ENCODE data around the gene TMEM150C.

The TMEM150C gene

DNA sequence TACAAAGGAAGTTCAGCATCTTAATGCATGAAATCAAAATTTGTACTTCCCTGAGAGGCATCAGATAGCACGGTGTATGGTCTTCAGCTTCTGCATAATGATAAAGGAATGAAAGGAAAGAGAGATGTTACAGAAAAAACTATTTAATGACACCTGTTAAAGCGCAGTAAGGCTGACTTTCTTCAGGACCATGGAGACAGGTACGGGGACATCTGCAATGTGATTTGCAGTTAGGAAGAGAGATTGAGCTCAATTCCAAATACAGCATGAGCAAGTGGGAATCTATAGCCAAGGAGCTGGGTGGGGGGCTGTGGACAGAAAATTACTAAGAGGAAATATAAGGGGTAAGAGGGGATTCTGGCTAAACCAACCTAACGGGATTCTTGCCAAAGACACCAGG is 39.3 kb downstream of the TMEM150C start:
- H3K27ac ChIP-seq: no peak overlapping the region
- no peak overlapping the region for H3K4me3 ChIP-seq

DNA sequence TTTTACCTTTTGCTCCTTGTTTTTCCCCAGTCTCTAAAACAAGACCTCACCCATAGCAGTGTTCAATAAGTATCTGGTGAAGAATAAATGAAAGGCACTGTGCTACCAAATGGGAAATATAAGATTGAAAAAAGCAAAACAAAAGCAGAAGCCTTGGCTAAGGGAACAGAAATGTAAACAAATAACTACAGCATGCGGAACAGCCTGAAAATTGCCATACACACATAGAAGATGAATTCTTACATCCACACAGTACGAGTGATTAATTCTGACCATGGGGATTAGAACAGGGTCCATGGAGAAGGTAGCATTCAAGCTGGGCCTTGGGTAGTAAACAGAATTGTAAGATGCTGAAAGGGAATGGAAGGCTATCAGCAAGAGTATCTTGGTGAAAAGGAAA is 40.5 kb downstream of the TMEM150C start:
- no peak overlapping the region for H3K4me3 ChIP-seq
- H3K27ac ChIP-seq: no peak overlapping the region

DNA sequence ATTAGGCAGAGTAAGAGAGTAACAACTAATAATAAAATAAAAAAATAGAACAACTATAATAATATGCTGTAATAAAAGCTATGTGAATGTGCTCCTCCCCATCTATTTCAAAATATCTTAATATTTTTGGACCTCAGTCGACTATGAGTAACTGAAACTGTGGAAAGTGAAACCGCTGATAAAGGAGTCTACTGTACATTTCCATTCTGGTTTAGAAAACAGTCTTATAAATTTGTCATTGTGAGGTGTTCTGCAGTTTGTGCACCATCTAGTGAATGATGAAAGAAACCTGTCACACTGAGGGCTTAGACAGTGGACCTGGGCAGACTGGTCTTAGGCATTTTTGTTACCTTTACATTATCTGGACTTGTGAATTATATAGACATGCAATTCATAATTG is 42.0 kb downstream of the TMEM150C start:
- no peak overlapping the region for H3K27ac ChIP-seq
- H3K4me3 ChIP-seq: no peak overlapping the region

DNA sequence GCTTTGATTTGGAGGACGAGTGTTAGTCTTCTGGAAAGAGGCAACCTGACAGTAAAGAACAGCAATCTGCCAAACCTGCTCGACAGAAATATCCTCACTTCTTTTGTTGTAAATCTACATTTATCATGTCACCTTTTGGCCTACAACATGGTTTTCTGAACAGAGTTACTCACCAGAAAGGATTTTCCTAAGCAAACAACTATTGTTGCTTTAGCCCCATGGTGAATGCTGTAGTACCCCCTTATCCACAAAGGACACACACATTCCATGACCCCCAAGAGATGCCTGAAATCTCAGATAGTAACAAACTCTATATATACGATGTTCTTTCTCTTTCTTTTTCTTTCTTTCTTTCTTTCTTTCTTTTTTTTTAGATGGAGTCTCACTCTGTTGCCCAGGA is 42.7 kb downstream of the TMEM150C start:
- Histone ChIP-seq H3K4me3 (no peak overlapping the region), H3K27ac (no peak overlapping the region)

DNA sequence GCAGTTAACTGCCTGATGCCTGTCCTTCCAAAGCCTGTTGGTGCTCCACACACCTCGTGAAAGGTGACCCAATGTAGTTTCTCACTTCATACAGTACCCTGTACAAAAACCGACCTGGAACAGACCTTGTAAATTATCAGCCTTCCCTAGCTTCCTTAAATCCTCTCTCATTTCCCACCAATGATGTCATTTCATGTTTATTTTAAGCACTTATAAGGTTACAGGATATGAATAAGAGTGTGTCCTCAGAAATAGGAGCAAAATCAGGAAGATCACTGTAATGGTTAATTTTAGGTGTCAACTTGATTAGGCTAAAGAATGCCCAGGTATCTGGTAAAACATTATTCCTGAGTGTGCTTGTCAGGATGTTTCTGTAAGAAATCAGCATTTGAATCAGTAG is 44.7 kb downstream of the TMEM150C start:
- Histone ChIP-seq H3K27ac (no peak overlapping the region), H3K4me3 (no peak overlapping the region)

DNA sequence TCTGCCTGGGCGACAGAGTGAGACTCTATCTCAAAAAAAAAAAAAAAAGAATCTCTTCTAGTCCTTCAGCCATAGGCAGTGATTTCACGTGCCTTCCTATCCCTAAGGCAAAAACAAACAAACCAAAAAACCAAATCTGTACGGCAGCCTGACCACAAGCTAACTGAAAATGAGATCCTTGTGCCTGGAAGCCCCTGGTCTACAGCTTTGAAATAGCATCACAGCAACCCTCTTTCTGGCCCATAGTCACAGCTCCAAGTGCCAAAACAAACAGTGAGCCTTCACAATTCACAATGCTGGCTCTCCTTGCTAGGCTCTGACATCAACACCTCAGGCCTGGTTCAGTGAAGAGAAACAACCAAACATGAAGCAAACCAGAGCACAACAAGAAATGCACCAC is 46.1 kb downstream of the TMEM150C start:
- peak overlapping the region in 1 of 21 experiments; percentile 36 for H3K27ac ChIP-seq
- no peak overlapping the region for H3K4me3 ChIP-seq

DNA sequence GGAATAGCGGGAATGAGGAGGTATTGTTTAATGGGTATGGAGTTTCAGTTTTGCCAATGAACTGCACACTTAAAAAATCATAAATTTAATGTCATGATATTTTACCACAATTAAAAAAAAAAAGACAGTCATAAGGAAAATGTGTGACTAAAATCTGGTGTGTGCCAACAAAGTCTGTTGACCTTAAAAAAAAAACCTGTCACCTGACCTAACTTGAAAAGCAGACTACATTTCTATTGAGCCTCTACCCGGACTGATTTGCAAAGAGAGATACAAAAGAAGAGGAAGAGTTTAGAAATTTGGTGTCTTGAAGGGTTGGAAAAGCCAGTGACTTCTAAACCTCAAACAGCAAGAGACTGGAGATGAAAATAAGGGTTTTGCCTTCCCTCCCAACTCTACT is 48.4 kb downstream of the TMEM150C start:
- Histone ChIP-seq H3K27ac (no peak overlapping the region), H3K4me3 (no peak overlapping the region)

DNA sequence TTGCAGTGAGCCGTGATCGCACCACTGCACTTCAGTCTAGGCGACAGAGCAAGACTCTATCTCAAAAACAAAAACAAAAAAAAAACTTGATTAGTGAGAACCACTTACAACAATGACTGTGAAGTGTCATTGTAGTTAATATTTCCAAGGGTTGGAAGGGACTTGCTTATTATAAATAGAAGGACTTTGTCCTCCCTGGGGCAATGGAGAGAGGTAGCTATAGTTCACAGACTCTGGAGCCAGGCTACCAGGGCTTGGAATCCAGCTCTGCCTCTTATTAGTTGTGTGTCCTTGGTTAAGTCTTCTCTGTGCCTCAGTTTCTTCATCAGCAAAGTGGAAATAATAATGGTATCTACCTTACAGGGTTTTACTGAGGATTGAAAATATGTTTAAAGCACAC is 51.6 kb downstream of the TMEM150C start:
- no peak overlapping the region for H3K27ac ChIP-seq
- H3K4me3 ChIP-seq: no peak overlapping the region

DNA sequence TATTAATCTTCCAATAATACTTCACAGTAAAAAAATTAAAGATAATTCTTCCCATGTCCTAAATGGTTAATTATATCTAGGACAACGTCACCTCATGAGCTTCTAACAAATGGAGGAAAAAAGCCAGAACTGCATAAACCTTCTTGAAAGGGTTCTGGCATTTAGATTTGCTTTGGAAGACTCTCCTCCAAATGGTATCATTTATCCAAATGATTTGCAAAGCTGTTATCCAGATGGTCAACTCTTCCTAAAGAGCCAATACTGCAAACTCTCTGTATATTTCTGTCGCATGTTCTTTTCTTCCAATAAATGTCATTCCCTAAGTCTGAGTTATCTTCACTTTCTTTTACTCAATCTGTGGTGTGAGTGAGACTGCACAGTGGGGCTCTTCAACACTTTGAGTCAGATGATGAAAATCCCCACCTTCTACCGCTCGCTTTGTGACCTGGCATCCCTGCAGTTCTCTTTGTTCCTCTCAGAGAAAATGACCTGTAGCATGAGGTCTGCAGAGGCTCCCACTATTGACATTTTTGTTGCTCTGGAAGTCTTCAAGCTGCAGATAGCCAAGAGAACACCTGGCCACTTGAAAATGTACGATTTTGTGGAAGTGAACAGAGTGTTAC is 52.9 kb downstream of the TMEM150C start:
- Histone ChIP-seq H3K27ac (no peak overlapping the region), H3K4me3 (no peak overlapping the region)

DNA sequence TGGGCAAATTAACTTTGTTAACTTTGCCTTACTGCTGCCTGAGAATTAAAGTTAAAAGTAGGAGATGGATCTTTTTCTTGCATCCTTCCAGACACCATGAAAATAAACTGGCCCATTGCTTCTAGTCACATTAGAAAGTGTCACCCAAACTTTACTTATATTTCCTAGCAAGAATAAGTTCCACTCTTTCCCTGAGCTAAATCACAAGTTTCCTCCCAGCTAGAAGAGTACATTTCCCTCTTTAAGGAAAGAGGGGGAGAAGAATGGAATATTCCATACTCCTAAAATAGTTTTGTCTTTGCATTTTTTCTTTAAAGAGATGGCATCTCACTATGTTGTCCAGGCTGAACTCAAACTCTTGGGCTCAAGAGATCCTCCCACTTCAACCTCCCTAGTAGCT is 53.8 kb downstream of the TMEM150C start:
- H3K27ac ChIP-seq: no peak overlapping the region
- no peak overlapping the region for H3K4me3 ChIP-seq

DNA sequence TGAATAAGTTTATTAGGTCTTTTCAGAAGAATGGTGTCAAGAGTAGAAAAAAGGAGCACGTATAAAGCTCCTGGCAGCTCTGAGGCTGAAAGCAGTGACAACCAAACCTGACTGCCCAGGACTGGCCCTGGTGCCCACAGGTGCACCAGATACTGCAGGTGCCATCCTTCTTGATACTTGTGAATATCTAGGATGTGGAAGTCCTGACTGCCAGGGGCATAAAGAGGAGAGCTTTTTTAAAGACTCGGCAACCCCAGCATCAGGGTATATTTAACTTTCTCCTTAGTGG is 60.7 kb downstream of the TMEM150C start:
- Histone ChIP-seq H3K27ac (no peak overlapping the region), H3K4me3 (no peak overlapping the region)

DNA sequence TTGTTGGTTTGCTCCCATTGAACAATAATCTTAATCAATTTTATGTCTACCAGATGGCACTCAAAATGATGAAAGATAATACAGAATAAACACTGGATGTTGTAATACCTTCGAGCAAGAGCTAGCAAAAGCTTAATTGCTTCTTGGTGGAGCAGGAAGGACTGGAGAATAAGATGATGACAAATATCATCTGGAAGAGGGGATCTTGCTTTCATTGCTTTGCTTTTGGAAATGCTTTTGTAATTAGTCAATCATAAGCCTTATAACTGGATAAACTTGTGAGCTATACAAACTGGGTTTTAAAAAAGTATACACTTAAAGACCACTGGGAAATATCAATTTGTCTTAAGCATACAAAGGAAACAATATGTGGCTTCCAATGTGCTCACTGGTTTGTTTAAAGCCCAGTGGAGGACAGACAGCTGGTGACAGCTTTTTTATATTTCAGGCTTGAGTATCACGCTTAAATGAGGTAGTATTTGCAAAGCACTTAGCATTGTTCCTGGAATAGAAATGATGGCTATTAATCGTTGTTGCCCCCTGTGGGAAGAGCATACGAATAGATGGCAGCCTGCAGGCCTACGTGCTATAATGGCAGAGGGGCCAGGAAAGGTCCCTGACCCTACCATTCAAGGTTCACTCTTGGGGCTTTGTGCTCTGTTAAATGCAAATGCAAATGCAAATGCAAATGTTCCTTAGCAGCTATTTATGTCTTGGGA is 61.2 kb downstream of the TMEM150C start:
- H3K27ac ChIP-seq: no peak overlapping the region
- H3K4me3 ChIP-seq: no peak overlapping the region

DNA sequence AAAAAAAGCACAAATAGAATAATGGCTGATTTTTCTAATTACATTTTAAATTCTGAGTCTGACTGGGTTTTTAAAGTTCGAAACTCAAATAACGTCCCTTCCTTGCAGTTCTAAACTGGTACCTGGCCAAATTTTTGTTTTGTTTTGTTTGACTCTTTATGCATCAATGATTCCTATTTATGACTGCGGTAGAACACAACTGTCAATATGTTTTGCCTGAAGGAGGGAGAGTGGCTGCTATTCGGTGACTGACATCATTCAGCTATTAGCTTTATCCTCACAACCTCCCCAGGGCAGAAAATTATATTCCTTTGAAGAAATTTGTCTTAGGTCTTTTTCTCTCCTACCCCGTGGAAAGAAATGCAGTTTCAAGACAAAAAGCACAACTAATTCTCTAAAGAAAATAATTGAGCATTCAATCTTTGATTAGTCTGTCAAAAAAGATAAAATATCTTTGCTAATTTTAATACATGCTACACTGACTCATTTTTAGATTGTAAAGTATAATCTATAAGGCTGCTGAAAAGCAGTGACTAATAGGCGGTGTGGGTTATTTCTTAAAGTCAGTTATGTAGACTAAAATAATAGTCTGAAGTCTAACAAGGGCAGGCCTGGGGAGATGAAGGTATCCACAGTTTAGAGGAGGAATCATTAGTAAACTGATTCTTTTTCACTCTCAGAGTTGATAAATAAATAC is 61.9 kb downstream of the TMEM150C start:
- H3K27ac ChIP-seq: no peak overlapping the region
- H3K4me3 ChIP-seq: no peak overlapping the region

DNA sequence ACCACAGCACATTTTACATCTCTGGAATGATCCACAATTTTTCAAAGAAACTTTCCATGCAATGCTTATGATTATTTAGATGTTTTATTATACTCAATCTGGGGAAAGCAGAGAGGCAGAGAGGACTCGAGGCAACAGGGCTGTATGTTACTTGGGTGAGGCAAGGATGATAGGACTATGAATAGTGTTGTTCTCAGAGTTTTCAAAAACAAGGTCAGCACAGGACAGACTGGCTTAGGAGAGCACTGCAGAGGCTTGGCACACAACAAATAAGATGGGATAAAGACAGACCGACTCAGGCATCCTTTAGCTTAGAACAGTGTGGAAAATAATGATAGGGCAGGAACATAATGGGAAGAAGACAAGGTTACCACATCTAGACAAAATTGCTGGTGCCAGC is 65.4 kb downstream of the TMEM150C start:
- Histone ChIP-seq H3K4me3 (no peak overlapping the region), H3K27ac (no peak overlapping the region)

DNA sequence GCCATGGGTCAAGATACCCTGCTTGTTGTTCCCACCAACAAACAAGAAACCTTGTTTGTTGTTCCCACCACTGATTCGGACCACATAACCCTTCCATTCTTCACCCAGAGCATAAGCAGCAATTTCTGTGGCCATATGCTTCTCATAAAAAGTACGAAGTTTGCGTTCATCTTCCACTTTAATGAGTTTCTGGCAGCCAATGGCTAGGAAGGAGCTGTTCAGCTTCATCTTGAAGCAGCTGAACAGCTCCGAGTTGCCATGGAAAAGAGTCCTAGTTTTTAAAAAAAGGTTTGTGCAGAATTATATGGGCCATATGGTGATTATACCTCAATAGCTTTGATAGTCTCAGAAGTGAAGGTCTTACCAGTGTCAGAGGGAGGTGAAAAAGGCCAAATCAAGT is 66.1 kb downstream of the TMEM150C start:
- Histone ChIP-seq H3K27ac (no peak overlapping the region), H3K4me3 (no peak overlapping the region)

DNA sequence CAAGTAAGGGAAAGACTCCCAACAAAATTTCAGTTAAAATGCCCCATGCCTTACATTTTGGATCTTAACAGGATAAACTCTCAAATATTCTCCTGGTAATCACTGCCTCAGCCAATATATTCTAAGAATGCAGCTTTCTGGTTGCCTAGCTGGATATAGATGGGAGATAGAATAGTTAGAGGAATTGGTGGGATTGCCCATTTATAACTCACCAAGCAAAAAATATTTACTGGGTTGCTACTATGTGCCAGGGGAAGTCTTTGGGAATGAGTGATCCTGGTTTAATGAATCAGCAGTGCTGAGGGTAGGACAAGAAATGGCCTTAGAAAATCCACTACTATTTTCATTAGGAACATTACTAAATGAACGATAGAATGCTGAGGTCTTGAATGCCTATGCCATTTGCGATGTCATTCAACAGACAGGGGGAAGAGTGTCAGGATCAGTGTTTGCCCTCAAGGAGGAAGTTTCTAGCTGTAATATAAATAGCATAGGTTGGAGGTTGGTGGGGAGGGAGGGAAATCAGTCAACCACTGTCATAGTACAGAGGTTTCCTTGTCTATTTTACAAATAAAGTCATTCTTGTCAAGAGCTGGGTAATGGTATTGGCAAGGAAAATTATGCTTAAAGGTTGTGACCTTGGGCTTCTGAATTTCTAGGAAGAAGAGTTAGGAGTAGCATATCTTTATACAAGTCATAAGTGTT is 67.9 kb downstream of the TMEM150C start:
- no peak overlapping the region for H3K27ac ChIP-seq
- H3K4me3 ChIP-seq: no peak overlapping the region

DNA sequence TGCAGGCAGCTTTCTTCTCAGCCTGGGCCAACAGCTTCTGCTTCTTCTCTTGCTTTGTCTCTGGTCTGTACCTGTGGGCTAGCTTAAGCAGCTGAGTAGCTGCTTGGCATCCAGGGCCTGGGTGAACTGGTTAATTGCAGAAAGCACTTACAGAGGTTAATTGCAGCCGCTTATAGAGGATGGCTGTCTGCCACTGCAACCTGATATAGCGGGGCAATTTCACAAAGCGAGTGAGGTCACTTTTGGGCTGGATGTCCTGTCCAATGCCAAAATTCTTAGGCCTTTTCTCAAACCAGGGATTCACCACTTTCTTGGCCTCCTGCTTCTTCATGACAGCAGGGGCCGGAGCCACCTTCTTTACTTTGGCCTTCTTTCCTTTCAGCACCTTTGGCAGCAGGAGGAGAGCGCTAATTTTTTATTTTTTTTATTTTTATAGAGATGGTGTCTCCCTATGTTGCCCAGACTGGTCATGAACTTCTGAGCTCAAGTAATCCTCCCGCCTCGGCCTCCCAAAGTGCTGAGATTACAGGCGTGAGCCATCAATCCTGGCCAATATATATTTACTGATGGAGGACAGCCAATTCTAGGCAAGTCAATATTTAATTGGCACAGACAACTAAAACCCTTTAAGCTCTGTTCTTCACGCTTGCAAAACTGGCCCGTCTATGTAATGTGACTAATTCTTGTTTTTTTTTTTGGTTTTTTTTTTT is 70.4 kb downstream of the TMEM150C start:
- Histone ChIP-seq H3K27ac (no peak overlapping the region), H3K4me3 (no peak overlapping the region)

DNA sequence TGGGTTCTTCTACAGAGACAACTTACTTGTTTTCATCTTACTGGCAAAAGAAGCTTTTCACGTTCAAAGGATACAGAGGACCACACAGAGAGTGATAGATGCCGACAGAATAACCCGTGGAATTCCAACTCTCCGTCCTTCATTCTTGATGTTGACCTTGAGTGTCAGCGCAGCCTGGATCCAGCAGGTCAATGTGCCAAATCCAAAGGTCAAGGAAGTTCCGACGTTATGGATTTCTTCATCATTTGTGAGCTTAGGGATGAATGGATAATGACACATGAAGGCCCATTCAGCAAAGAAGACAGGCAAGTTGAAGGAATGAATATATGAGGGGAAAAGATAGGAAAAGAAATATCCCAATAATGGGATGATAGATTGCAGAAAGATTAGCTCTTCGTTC is 71.8 kb downstream of the TMEM150C start:
- H3K4me3 ChIP-seq: no peak overlapping the region
- no peak overlapping the region for H3K27ac ChIP-seq

DNA sequence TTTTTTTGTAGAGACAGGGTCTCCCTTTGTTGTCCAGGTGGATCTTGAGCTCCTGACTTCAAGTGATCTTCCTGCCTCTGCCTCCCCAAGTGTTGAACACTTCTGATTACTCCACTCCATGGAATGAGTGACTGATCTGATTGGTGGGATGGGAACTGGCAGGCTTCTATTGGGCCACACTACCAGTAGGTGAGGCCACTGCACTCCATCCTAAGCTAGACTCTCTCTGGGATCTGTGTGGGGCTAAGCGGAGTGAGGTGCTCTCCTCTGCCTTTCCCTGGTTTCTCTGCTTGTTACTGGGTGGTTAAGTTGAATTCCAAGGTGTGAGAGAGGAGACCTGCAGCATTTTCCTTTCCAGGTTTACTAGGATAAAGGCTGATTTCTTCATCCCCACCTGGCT is 72.7 kb downstream of the TMEM150C start:
- Histone ChIP-seq H3K4me3 (no peak overlapping the region), H3K27ac (no peak overlapping the region)

DNA sequence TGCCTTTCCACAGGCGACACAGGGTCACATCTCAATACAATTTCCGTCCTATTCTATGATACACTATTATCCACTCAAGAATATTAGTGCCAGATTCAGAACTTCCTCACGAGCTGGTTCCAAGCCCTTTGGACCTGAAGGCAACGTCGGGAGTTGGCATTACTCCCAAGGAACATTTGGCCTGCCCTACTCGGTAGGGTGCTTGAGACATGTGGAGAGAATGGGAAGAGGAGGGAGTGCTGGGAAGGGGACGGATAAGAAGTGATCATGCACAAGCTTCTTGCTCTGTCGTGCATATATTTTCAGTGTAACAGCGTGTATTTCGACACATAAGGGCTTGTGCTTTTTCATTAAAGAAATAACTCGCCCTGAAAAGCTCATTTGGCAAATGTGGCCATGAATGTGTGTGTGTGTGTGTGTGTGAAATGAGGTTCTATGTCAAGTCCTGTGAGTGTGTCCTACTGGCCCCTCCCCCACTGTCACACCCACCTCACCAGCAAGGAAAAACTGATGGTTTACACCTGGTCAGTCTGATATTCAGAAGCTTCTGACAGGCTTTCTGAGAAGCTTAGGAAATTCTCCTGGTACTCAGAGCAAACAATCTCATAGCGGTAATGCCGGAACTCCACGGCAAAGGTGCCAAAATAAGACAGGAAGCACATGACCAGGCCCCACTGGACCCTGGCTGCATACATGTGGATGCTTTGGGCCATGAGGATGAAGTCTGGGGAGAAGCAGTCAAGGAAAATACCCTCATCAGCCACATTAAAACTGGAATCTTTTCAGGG is 76.6 kb downstream of the TMEM150C start:
- Histone ChIP-seq H3K4me3 (no peak overlapping the region), H3K27ac (no peak overlapping the region)

Measured in skin epidermis (tissue), 12 donors.